GM23248 (cell line): ENCODE measurements around the gene PDZD7.

Experiments
- EZH2 ChIP-seq: fragments of 200-600 bp; sonication (generic); IDR thresholded peaks from 2 replicates; pipeline ENCODE4 v1.6.1; 2018; ENCODE audit warnings: antibody characterized with exemption, mild to moderate bottlenecking; ENCODE audit not compliant: insufficient read depth, poor library complexity, severe bottlenecking
- EZH2phosphoT487 ChIP-seq: fragments of 200-600 bp; sonication (generic); IDR thresholded peaks from 2 replicates; pipeline ENCODE4 v1.6.1; 2018; ENCODE audit warnings: antibody characterized with exemption, moderate library complexity, mild to moderate bottlenecking, low read depth; ENCODE audit not compliant: insufficient read depth

DNA sequence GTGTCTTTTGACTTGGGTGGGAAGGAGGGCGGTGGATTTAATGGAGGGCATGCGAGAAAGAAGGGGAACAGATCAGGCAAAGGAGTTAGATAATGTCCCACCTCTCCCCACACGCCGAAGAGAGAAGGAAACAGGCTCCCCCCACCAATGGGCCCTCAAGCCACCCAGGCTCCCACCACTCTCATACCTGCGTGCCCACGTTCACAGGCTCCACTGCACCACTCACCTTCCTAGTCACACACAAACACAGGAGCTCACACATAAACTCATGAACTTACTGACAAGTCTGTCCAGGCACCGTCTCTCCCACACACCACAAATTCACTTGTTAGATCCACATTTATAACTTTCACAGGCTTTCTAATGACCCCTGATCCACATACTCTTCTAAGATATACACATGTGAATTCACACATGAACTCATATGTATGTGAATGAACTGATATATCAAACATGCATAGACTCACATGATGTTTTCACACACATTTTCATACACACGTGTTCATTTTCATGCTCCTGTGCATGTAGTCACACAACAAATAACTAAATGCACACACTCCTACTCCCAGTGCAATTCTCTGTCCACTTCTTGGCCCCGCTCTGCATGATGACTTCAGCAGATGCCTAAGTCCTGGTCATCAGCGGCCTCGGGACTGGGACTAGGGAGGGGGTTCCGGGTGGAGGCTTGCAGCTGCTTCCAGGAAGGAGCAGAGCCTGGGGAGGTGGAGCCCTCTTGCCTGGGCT, 29.8 kb downstream of the PDZD7 start:
- TF ChIP-seq EZH2phosphoT487 (no peak), EZH2 (no peak)
